DND-41 (cell line): ENCODE results near the gene FAF1.

Experiments
- CTCF ChIP-seq: IDR thresholded peaks from 2 replicates; pipeline ENCODE4 v1.5.1; 2012; ENCODE audit warnings: borderline replicate concordance, low read length, moderate library complexity, mild to moderate bottlenecking; ENCODE audit not compliant: poor library complexity, severe bottlenecking; ENCODE audit errors: extremely low read depth
- EZH2 ChIP-seq: IDR thresholded peaks from 3 replicates; pipeline ENCODE4 v1.6.1; 2012; ENCODE audit warnings: borderline replicate concordance, low read depth, mild to moderate bottlenecking, moderate library complexity, low read length, inconsistent platforms; ENCODE audit not compliant: severe bottlenecking

DNA sequence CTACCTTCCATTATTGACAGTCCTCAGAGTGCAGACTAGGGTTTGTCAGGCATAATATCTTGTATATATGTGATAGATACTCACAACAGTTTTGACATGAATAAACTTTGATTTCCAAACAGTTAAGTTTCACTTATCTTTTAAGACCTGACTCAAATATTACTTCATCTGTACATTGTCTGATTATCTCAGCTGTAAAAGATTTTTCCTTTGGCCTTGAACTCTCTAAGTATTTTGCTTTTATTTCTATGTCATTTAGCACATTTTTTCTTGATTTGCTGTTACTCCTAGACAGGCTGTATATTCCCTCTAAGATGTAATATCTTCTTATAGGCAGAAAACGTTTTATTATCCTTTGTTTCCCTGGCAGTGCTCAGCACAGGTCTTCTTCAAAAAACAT, 471.2 kb downstream of the FAF1 start:
- no peak for TF ChIP-seq CTCF
- no peak for TF ChIP-seq EZH2
